A549 (cell line): Measurements from ENCODE around the gene INPP5A. TPM values are rescaled to one million over a fixed set of nuclear protein-coding genes. Genes with fewer than 3 reads are reported as not detected.

ENCODE experiments used
- ATAC-seq, 2 experiments: fragments of 200-7000 bp in 1 of 2; fragments of >200 bp in 1 of 2; cut with Nextera tagmentation in 1 of 2; cut with Tn5 transposase in 1 of 2; 3 replicates each; pipeline versions ENCODE4 v1.8.0 to v1.9.1; 2018 to 2020; ENCODE audit warnings: mild to moderate bottlenecking in 1 of 2, moderate library complexity in 1 of 2
- CTCF ChIA-PET: fragments of 300-600 bp; sonication (Branson Sonifier 250); formaldehyde crosslinking; extraction: SDS; loops from one replicate; lab custom pipeline; 2021; ENCODE audit warnings: antibody characterized with exemption, inconsistent platforms; lab: Yijun Ruan, JAX
- POLR2A ChIA-PET: fragments of 350-600 bp; formaldehyde crosslinking; extraction: SDS; loops from one replicate; lab custom pipeline; 2021; ENCODE audit warnings: antibody characterized with exemption, inconsistent platforms; lab: Yijun Ruan, JAX
- DNase-seq, 2 experiments: peaks; one replicate each; pipeline versions ENCODE4 v3.0.0 to v3.0.0-alpha.2; 2011 to 2016; ENCODE audit warnings: low read depth in 1 of 2, low spot score in 1 of 2
- FAIRE-seq: peaks from 2 replicates; lab custom pipeline; 2011; peaks lifted over from hg19 to GRCh38; lab: Jason Lieb, UNC
- H3K27ac ChIP-seq, 2 experiments: fragments of >200 bp; sonication (Bioruptor Twin); formaldehyde crosslinking; 3 replicates each; pipeline ENCODE4 v1.5.1; 2016 to 2017
- H3K4me1 ChIP-seq: fragments of >200 bp; sonication (Bioruptor Twin); formaldehyde crosslinking; 3 replicates; pipeline ENCODE4 v1.6.1; 2016
- H3K4me2 ChIP-seq: fragments of >200 bp; sonication (Bioruptor Twin); formaldehyde crosslinking; 3 replicates; pipeline ENCODE4 v1.6.1; 2016
- H3K4me3 ChIP-seq: fragments of >200 bp; sonication (Bioruptor Twin); formaldehyde crosslinking; 3 replicates; pipeline ENCODE4 v1.5.1; 2016
- H3K9me3 ChIP-seq: fragments of >200 bp; sonication (Bioruptor Twin); formaldehyde crosslinking; 3 replicates; pipeline ENCODE4 v1.6.1; 2016
- BHLHE40 ChIP-seq: IDR thresholded peaks from 2 replicates; pipeline ENCODE4 v1.6.1; 2012; ENCODE audit warnings: low read depth, low read length, inconsistent platforms
- CBX8 ChIP-seq: fragments of 200-600 bp; sonication (generic); IDR thresholded peaks from 2 replicates; pipeline ENCODE4 v1.6.1; 2016
- CHD2 ChIP-seq: fragments of 150-350 bp; IDR thresholded peaks from 2 replicates; pipeline ENCODE4 v1.6.1; 2014; ENCODE audit warnings: low read length; ENCODE audit not compliant: partially characterized antibody
- CHD4 ChIP-seq: fragments of 200-600 bp; sonication (generic); IDR thresholded peaks from 2 replicates; pipeline ENCODE4 v1.6.1; 2016; ENCODE audit warnings: antibody characterized with exemption, mild to moderate bottlenecking, borderline replicate concordance
- EP300 ChIP-seq, 2 experiments: fragments of >200 bp; sonication (Bioruptor Twin); formaldehyde crosslinking; IDR thresholded peaks; 2 replicates in 1 of 2; 3 replicates in 1 of 2; pipeline ENCODE4 v1.6.1; 2016 to 2017
- FOXS1 ChIP-seq: fragments of 250-450 bp; sonication (Bioruptor Pico); IDR thresholded peaks from 2 replicates; pipeline ENCODE4 v1.5.0; 2020; ENCODE audit warnings: mild to moderate bottlenecking, moderate library complexity
- HEYL ChIP-seq: fragments of 250-450 bp; sonication (Bioruptor Pico); IDR thresholded peaks from 2 replicates; pipeline ENCODE4 v1.8.0; 2021; ENCODE audit warnings: mild to moderate bottlenecking, moderate library complexity
- HMGXB4 ChIP-seq: fragments of 250-450 bp; sonication (Bioruptor Pico); IDR thresholded peaks from 2 replicates; pipeline ENCODE4 v1.5.0; 2021; ENCODE audit warnings: mild to moderate bottlenecking, moderate library complexity, borderline replicate concordance
- HOXB13 ChIP-seq: fragments of 250-450 bp; sonication (Bioruptor Pico); IDR thresholded peaks from 2 replicates; pipeline ENCODE4 v1.5.0; 2020; ENCODE audit warnings: low read depth, mild to moderate bottlenecking, moderate library complexity
- JUN ChIP-seq, 2 experiments: fragments of >200 bp; sonication (Bioruptor Twin); formaldehyde crosslinking; IDR thresholded peaks; 2 replicates in 1 of 2; 3 replicates in 1 of 2; pipeline ENCODE4 v1.6.1; 2016 to 2017
- MAFK ChIP-seq: fragments of 450-650 bp; IDR thresholded peaks from 2 replicates; pipeline ENCODE4 v1.6.1; 2014; ENCODE audit not compliant: partially characterized antibody
- NFE2L2 ChIP-seq: fragments of 150-350 bp; conservative IDR thresholded peaks from 2 replicates; pipeline ENCODE4 v1.6.1; 2014; ENCODE audit warnings: low read length
- PHF8 ChIP-seq: fragments of 200-600 bp; sonication (generic); IDR thresholded peaks from 2 replicates; pipeline ENCODE4 v1.6.1; 2016; ENCODE audit warnings: low read depth, mild to moderate bottlenecking, antibody characterized with exemption, moderate library complexity, borderline replicate concordance
- POLR2AphosphoS2 ChIP-seq: conservative IDR thresholded peaks from 2 replicates; pipeline ENCODE4 v1.6.1; 2012; ENCODE audit warnings: low read length, improper control_type of control experiment, inconsistent platforms
- RARB ChIP-seq: fragments of 250-450 bp; sonication (Bioruptor Pico); IDR thresholded peaks from 2 replicates; pipeline ENCODE4 v1.8.0; 2021; ENCODE audit warnings: mild to moderate bottlenecking, moderate library complexity
- RFX5 ChIP-seq: fragments of 450-650 bp; IDR thresholded peaks from 2 replicates; pipeline ENCODE4 v1.7.1; 2014; ENCODE audit warnings: antibody characterized with exemption, mild to moderate bottlenecking, moderate library complexity
- RNF2 ChIP-seq: fragments of 200-600 bp; sonication (generic); IDR thresholded peaks from 2 replicates; pipeline ENCODE4 v1.6.1; 2016; ENCODE audit warnings: low read depth, mild to moderate bottlenecking, antibody characterized with exemption, moderate library complexity, borderline replicate concordance
- TFCP2L1 ChIP-seq: fragments of 250-450 bp; sonication (Bioruptor Pico); IDR thresholded peaks from 2 replicates; pipeline ENCODE4 v1.5.0; 2021; ENCODE audit warnings: mild to moderate bottlenecking
- TP53 ChIP-seq: fragments of 250-450 bp; sonication (Bioruptor Pico); IDR thresholded peaks from 2 replicates; pipeline ENCODE4 v1.5.0; 2021; ENCODE audit warnings: mild to moderate bottlenecking, moderate library complexity
- ZC3H11A ChIP-seq: fragments of 450-650 bp; IDR thresholded peaks from 2 replicates; pipeline ENCODE4 v1.6.1; 2014; ENCODE audit warnings: antibody characterized with exemption, mild to moderate bottlenecking
- ZFP36 ChIP-seq: fragments of 450-650 bp; IDR thresholded peaks from 2 replicates; pipeline ENCODE4 v1.6.1; 2014; ENCODE audit warnings: borderline replicate concordance; ENCODE audit not compliant: partially characterized antibody
- ZSCAN20 ChIP-seq: fragments of 250-450 bp; sonication (Bioruptor Pico); IDR thresholded peaks from 2 replicates; pipeline ENCODE4 v1.8.0; 2022; ENCODE audit warnings: mild to moderate bottlenecking, moderate library complexity
- WGBS: methylation state at CpG from one replicate; pipeline ENCODE4 v1.1.6; 2017; ENCODE audit errors: missing lambda C conversion rate; 5-methylcytosine and 5-hydroxymethylcytosine counted together
- polyA plus RNA-seq, 4 experiments: library from polyadenylated mRNA; depleted of rRNA in 3 of 4; stranded (reverse); fragments of >200 nt; fragmentation: RNase III in 1 of 4; extraction: RNeasy Plus Mini Kit Qiagen cat#74134 plus additional on column Dnase treatment in 1 of 4; gene quantifications; 2 replicates in 3 of 4; 3 replicates in 1 of 4; pipeline ENCODE4 v1.2.3, GENCODE V29; 2011 to 2017
- TF ChIP-seq, protein P1 (sequence below): IDR thresholded peaks from 2 replicates; pipeline ENCODE4 v1.6.1; 2012
- TF ChIP-seq, protein P2 (sequence below): fragments of >200 bp; sonication (Bioruptor Twin); formaldehyde crosslinking; IDR thresholded peaks from 3 replicates; pipeline ENCODE4 v1.6.1; 2016

INPP5A gene
- polyA plus RNA-seq, 2 of the 4 experiments (the other 2 are of a cell fraction) = 13.7 to 15.1 TPM

DNA sequence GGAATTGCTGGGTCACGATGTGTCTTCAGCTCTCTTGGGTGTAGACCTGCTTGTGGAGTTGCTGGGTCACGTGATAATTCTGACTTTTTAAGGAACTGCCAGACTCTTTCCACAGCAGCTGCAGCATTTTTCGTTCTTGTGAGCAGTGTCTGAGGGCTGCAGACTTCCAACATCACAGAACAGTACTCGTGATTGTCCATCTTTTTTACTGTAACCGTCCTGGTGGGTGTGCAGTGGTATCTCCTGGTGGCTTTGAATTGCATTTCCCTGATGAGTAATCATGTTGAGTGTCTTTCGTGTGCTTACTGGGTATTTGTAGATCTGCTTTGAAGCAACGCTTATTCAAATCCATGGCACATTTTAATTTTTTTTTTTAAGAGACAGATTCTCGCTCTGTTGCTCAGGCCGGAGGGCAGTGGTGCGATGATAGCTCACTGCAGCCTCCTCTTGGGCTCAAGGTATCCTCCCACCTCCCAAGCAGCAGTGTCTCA lies 22.7 kb downstream of the INPP5A start:
- Histone ChIP-seq H3K9me3 (no peaks in the 10 kb centered on the region), H3K4me2 (no peak overlapping the region), H3K4me1 (no peaks in the 10 kb centered on the region), H3K4me3 (no peak overlapping the region), H3K27ac (no peak overlapping the region)
- no peak for ATAC-seq
- DNase-seq = no peak
- no peak for TF ChIP-seq ZC3H11A
- no peak for TF ChIP-seq FOXS1 (CRISPR knock-in tag)
- TF ChIP-seq TFCP2L1 (CRISPR knock-in tag) = no peak
- CTCF ChIA-PET = interaction anchor here (0.7 to 0.8 kb wide), 2 partner anchors 14 to 94 kb away, joined by 3 read pairs; no protein-coding TSS in a partner anchor
- WGBS = 88% methylated on average over 10 of the region's 10 CpGs
- POLR2A ChIA-PET = no interaction called here
- peak; percentile 73 for FAIRE-seq

GRCh38 chr10:132562177-132562915 lies 24.8 kb downstream of the INPP5A start:
- H3K4me1 ChIP-seq = no peaks in the 10 kb centered on the region
- no peak overlapping the region for H3K27ac ChIP-seq
- no peak overlapping the region for H3K4me3 ChIP-seq
- H3K4me2 ChIP-seq = no peak overlapping the region
- no peak for ATAC-seq
- ChIA-PET CTCF (interaction anchor here (1.2 to 3.0 kb wide), 2 partner anchors 10 to 103 kb away, joined by 4 to 8 read pairs; no protein-coding TSS in a partner anchor), POLR2A (interaction anchor here (0.5 kb wide), 2 partner anchors 20 to 46 kb away, joined by 3 read pairs; no protein-coding TSS in a partner anchor)
- no peak for FAIRE-seq
- no peak for DNase-seq
- 92% methylated on average over 16 of the region's 29 CpGs for WGBS
- H3K9me3 ChIP-seq = no peaks in the 10 kb centered on the region
- TF ChIP-seq ZFP36 (no peak), HEYL (CRISPR knock-in tag) (no peak), MAFK (no peak), ZC3H11A (no peak), CBX8 (no peak), EP300 (IDR thresholded peaks at IDR 0.05) (no peak), TP53 (no peak), RNF2 (no peak), RFX5 (no peak), BHLHE40 (no peak), JUN (IDR thresholded peaks at IDR 0.05) (no peak), RARB (no peak), CHD2 (no peak), HOXB13 (CRISPR knock-in tag) (no peak), HMGXB4 (CRISPR knock-in tag) (no peak), ZSCAN20 (no peak), CHD4 (no peak)
- TF ChIP-seq, protein P1, sequence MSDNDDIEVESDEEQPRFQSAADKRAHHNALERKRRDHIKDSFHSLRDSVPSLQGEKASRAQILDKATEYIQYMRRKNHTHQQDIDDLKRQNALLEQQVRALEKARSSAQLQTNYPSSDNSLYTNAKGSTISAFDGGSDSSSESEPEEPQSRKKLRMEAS = no peak

DNA sequence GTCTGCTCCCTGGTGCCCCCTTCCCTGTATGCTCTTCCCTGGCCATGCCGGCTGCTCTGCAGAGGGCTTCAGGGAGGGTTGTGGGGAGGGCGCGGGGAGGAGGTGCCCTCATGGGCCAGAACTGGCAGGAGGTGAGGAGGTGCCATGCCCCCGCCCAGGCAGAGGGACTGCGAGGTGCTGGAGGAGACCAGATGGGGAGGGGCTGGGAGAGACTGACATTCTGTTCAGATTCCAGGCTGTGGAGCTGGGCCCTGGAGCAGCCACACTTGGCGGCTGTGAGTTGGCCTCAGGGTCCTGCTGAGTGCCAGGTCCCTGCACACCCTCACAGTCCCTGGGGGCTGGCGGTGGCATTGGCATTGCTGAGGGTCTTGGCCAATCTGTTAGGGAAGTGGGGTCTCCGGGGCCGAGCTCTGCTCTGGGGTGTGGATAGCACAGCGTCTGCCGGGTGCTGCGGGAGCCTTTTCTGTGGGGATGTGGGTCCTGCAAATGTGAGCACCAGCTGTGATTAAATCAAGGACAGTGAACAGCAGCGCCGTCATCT lies 25.4 kb downstream of the INPP5A start:
- POLR2A ChIA-PET = interaction anchor here (0.5 kb wide), 2 partner anchors 19 to 46 kb away, joined by 3 read pairs; no protein-coding TSS in a partner anchor
- no peak for FAIRE-seq
- no peak for TF ChIP-seq NFE2L2
- no peak for TF ChIP-seq POLR2AphosphoS2
- no peak for TF ChIP-seq PHF8
- TF ChIP-seq, protein P2, sequence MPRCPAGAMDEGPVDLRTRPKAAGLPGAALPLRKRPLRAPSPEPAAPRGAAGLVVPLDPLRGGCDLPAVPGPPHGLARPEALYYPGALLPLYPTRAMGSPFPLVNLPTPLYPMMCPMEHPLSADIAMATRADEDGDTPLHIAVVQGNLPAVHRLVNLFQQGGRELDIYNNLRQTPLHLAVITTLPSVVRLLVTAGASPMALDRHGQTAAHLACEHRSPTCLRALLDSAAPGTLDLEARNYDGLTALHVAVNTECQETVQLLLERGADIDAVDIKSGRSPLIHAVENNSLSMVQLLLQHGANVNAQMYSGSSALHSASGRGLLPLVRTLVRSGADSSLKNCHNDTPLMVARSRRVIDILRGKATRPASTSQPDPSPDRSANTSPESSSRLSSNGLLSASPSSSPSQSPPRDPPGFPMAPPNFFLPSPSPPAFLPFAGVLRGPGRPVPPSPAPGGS = no peak
- TF ChIP-seq, all 56 proteins: peak for 0
- Histone ChIP-seq H3K9me3 (no peaks in the 10 kb centered on the region), H3K27ac (no peak overlapping the region), H3K4me3 (no peak overlapping the region), H3K4me2 (no peak overlapping the region), H3K4me1 (no peaks in the 10 kb centered on the region)
- CTCF ChIA-PET = interaction anchor here (1.2 to 3.0 kb wide), 2 partner anchors 9 to 103 kb away, joined by 4 to 8 read pairs; no protein-coding TSS in a partner anchor
- DNase-seq (no peak), ATAC-seq (no peak)
- 86% methylated on average over 13 of the region's 14 CpGs for WGBS
